NCI-H128 (cell line): ENCODE results near the gene PLSCR1.

Experiments
- DNase-seq: peaks from one replicate; lab custom pipeline; 2025; ENCODE audit not compliant: unreplicated experiment; lab: John Stamatoyannopoulos, UW

PLSCR1 gene, protein sequence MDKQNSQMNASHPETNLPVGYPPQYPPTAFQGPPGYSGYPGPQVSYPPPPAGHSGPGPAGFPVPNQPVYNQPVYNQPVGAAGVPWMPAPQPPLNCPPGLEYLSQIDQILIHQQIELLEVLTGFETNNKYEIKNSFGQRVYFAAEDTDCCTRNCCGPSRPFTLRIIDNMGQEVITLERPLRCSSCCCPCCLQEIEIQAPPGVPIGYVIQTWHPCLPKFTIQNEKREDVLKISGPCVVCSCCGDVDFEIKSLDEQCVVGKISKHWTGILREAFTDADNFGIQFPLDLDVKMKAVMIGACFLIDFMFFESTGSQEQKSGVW

GRCh38 chr3:146544002-146544928 is at the start of gene PLSCR1:
PLSCR1 (minus strand) TSS chr3:146544607; CDS start chr3:146536552, 8,055 bp downstream.
- DNase-seq = peak; percentile 40

DNA sequence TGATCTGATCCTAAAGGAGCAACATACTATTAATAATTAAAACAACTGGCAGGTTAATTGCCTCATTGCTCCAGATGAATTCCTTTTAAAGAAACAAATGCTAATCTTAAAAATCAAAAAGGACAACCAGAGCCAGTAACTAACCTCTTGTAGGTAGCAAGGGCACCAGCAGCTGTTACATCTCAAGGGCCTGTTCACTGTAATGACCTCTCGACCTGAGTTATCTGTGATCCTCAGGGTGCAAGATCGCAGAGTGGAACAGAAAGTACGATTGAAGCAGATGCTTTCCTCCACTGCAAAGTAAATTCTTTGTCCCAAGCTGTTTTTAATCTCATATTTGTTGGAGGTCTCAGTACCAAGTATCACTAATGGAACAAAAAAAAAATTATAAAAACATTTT is 49.4 kb upstream of the PLSCR1 start:
- DNase-seq = no peak

DNA sequence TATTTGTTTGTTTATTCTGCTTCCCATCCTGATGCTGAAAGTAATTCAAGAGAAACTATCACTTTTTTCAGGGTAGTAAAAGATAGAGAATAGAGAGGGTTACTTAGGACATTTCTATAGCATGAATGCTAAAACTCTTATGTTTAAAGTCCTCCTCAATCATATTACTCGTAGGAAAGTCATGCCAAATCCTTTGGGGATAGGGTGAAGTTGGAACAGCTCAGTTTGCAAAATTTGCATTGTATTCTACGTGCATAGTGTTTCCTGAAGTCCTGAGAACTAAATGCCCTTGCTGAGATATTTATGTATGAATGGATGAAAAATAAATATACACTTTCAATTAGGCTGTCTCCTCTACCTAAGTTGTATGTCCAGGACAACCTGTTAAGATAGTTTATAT is 46.1 kb upstream of the PLSCR1 start:
- no peak for DNase-seq

- DNase-seq = peak; percentile 1
Measured at GRCh38 chr3:146589899-146590508, 45.6 kb upstream of the PLSCR1 start.

GRCh38 chr3:146585156-146585555 is 40.7 kb upstream of the PLSCR1 start:
- DNase-seq = no peak

- DNase-seq = no peak
Measured at GRCh38 chr3:146581951-146582467, 37.6 kb upstream of the PLSCR1 start.

- no peak for DNase-seq
Measured at GRCh38 chr3:146581080-146581601, 36.7 kb upstream of the PLSCR1 start.

DNA sequence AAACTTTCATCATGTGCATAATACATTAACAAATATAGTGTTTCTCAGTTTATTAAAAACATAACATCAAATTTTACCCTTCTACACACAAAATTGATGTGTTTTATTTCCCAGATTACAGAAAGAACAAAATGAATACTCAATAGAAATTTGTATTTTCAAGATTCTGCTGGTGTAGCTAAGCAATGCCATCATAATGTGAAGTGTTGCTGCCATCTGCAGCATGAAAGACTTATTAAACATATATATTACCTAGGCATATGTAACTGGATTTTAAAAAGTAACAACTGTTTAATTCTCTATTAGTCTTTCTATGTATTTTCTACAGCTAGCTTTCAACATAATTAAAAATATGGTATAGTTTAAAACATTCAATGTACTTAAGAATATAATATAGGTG is 33.3 kb upstream of the PLSCR1 start:
- peak; percentile 5 for DNase-seq

- no peak for DNase-seq
Measured at GRCh38 chr3:146575636-146576035, 31.2 kb upstream of the PLSCR1 start.

DNA sequence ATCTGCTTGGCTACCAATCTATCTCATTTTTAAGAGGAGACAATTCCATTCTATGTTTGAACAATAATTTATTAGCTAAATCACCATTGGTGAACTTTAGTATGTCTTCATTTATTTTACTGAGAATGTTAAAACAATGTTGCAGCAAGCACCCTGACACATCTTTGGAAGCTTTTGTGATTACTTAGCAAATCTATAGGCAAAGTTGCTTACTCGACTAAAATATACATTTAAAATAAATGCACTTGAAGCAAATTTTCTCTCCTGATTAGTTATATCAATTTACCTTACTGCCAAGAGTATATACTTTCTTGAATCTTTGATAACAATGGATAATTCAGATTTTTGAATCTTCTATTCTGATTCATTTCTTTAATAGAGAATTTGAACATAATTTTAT is 29.8 kb upstream of the PLSCR1 start:
- DNase-seq = no peak

DNA sequence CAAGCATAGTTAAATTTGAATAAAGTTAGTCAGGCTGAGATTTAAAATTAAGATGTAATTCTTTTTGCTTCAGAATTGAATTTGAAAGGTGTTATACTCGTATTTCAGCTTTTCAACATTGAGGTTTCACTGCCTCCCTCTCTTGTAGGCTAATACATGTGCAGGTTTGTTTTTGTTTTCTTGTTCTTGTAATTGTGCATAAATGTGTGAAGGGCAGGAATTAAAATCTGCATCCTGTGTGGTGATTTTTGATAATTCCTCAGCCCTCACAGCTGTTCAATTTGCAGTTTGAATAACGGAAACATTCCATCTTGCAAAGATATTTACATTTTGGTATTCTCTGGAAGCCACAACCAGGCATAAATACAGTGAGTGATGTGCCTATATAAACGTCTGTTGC is 24.9 kb upstream of the PLSCR1 start:
- DNase-seq = no peak

DNA sequence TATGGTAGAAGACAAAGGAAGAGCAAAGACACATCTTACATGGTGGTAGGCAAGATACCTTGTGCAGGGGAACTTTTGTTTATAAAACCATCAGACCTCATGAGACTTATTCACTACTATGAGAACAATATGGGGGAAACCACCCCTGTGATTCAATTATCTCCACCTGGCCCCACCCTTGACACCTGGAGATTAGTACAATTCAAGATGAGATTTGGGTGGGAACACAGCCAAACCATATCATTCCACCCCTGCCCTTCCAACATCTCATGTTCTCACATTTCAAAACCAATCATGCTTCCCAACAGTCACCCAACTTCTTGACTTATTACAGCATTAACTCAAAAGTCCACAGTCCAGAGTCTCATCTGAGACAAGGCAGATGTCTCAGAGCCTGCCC is 21.7 kb upstream of the PLSCR1 start:
- no peak for DNase-seq

GRCh38 chr3:146561879-146562278 is 17.5 kb upstream of the PLSCR1 start:
- no peak for DNase-seq

- DNase-seq = no peak
Measured at GRCh38 chr3:146561463-146561862, 17.1 kb upstream of the PLSCR1 start.

DNA sequence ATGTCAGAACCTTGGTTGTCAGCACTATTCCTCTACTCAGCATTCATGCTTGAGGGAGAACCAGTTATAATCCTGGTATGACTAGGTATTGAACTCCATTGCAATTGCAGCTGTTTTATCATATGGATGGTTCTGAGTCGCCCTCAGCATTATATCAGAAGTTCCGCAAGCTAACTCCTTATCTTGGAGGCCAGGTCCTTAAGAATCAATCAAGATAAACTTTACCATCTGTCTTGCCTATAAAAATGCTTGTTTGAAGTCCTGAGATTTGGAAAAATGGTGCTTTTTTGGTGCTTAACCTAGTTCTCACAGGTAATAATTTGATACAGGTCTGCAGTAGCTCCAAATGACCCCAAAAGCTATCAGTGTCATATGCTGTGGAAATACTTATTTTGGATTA is 16.3 kb upstream of the PLSCR1 start:
- no peak for DNase-seq

DNA sequence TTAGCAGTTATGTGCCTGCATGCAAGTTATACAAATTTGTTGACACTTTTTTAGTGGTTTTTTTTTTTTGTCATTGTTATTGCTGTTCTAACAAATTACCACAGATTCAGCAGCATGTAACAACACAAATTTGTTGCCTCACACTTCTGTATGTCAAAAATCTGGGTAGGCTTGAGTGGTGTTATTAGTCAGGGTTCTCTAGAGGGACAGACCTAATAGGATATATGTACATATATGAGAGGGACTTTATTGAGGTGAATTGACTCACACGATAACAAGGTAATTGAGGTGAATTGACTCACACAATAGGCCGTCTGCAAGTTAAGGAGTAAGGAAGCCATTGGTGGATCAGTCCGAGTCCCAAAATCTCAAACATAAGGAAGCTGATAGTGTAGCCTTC is 15.0 kb upstream of the PLSCR1 start:
- DNase-seq = no peak

DNA sequence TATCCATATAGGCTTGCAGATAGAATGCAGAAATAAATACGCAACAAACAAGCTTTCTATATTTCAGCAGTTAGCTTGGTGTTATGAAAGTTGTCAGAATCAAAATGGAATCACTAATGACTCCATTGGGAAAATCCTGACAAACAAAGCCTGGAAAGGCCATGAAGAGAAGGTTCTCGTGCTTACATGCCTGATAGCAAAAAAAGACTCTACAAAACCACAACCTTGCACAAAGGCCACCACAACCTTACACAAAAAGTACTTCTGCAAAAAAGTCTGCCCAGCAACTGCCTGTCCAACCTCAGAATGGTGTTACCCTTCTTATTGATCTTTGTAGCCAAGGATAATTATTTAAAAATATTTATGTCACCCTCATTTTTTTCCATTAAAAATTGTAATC is 14.4 kb upstream of the PLSCR1 start:
- no peak for DNase-seq

DNA sequence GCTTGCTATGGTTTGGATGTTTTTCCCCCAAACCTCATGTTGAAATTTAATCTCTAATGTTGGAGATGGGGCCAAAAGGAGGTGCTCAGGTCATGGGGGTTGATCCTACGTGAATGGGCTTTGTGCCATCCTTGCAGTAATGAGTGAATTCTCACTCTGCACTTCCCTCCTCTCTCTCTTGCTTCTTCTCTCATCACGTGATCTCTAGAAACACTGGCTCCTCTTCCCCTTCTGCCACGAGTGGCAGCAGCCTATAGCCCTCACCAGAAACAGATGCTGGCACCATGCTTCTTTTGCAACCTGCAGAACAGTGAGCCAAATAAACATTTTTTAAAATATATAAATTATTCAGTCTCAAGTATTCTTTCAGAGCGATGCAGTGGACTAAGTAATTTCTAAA is 13.3 kb upstream of the PLSCR1 start:
- no peak for DNase-seq

DNA sequence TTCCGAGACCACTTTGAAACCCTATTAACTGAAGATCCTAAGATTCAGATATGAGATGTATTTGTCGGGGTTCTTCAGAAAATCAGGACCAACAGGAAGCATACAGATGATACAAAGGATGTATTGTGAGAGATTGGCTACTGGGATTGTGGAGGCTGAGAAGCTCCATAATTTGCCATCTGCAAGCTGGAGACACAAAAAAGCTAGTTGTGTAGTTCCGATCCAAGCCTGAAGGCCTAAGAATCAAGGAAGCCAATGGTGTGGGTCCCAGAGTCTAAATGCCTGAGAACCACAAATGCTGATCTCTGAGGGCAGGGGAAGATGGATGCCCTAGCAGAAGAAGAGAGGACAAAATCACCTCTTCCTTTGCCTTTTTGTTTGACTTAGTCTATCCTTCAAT is 10.9 kb upstream of the PLSCR1 start:
- DNase-seq = no peak

DNA sequence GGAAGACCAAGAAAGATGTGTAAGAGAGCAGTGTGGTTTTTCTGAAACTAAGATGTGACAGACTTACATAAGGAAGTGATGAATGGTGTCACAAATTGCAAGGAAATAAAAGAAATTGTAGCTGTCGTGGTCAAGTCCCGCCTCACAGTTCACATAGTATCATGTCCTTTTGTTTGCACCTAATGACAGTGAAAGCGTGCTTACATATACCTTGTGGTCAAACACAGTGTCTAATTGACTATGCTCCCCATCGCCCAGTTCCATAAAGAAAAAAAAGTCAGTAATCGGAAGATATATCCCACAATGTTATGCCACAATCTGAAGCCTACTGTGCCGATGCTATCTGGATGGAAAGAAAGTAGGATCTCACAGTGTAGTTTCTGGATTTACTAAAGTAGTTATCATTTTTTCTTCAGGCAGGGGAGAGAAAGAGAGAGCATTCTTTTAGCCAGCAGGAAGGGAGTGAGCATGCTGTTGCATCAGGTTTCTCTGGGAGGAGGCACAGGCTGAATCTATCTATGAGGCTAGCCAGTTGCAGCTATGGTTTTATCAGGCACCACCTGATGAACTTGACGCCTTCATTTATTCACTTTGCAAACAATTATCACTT is 9.8 kb upstream of the PLSCR1 start:
- no peak for DNase-seq
